Measurements from ENCODE around the gene ZNF536.

- TF ChIP-seq CTCF (IDR thresholded peaks at IDR 0.05) = no peak
- TF ChIP-seq EZH2 (IDR thresholded peaks at IDR 0.05; ENCODE audit: borderline replicate concordance, insufficient read depth, low read depth, low read length, poor library complexity, severe bottlenecking) = no peak
Observed at GRCh38 chr19:30358821-30359580, 13.2 kb upstream of the ZNF536 start.

Data from B cell (primary cell).